Gastrocnemius medialis (tissue), 4 donors: ENCODE measurements around the gene PKHD1.

Source experiments
- CTCF ChIP-seq, 5 experiments: fragments of 450-650 bp in 3 of 5; fragments of 200-600 bp in 2 of 5; sonication (generic) in 2 of 5; IDR thresholded peaks in 4 of 5; conservative IDR thresholded peaks in 1 of 5; 1 replicate in 4 of 5; 2 replicates in 1 of 5; pipeline ENCODE4 v1.5.1; 2016 to 2019; ENCODE audit warnings: antibody characterized with exemption in 5 of 5, mild to moderate bottlenecking in 3 of 5, moderate library complexity in 3 of 5
- POLR2A ChIP-seq, 2 donors: fragments of 450-650 bp; IDR thresholded peaks; one replicate each; pipeline ENCODE4 v1.6.1; 2017; ENCODE audit warnings: antibody characterized with exemption in 2 of 2, mild to moderate bottlenecking in 2 of 2, moderate library complexity in 2 of 2

GRCh38 chr6:51640021-51640420, 447.4 kb downstream of the PKHD1 start:
- no peak for TF ChIP-seq POLR2A (IDR thresholded peaks at IDR 0.05)
- no peak for TF ChIP-seq CTCF (IDR thresholded peaks at IDR 0.05 in 4 of 5, conservative IDR thresholded peaks at IDR 0.05 in 1 of 5)
